Smooth muscle cell (in vitro differentiated cells): ENCODE measurements around the gene PLAC9. TPM values are rescaled to one million over a fixed set of nuclear protein-coding genes. Genes with fewer than 3 reads are reported as not detected.
"Not testable (repeated sequence)": the region's sequence is repeated elsewhere in the genome, so short reads cannot be mapped to it uniquely, and the experiment has no call there.

ENCODE experiments used
- DNase-seq: peaks from one replicate; lab custom pipeline; 2025; ENCODE audit not compliant: unreplicated experiment; lab: John Stamatoyannopoulos, UW
- H2AFZ ChIP-seq: fragments of 200-600 bp; sonication (generic); 2 replicates; pipeline ENCODE4 v1.6.0; 2016; ENCODE audit warnings: antibody characterized with exemption, low read depth, mild to moderate bottlenecking
- H3F3A ChIP-seq: fragments of 200-600 bp; sonication (generic); 2 replicates; pipeline ENCODE4 v1.6.0; 2017; ENCODE audit warnings: antibody characterized with exemption, low read depth
- H3K27ac ChIP-seq: fragments of 200-600 bp; sonication (generic); 2 replicates; pipeline ENCODE4 v1.5.1; 2016; ENCODE audit warnings: low read depth, mild to moderate bottlenecking
- H3K27me3 ChIP-seq: fragments of 200-600 bp; sonication (generic); 2 replicates; pipeline ENCODE4 v1.6.1; 2016; ENCODE audit warnings: low read depth, mild to moderate bottlenecking
- H3K36me3 ChIP-seq: fragments of 200-600 bp; sonication (generic); 2 replicates; pipeline ENCODE4 v1.5.1; 2016; ENCODE audit warnings: low read depth
- H3K4me1 ChIP-seq: fragments of 200-600 bp; sonication (generic); 2 replicates; pipeline ENCODE4 v1.5.1; 2016; ENCODE audit warnings: low read depth
- H3K4me2 ChIP-seq: fragments of 200-600 bp; sonication (generic); 2 replicates; pipeline ENCODE4 v1.6.0; 2016; ENCODE audit warnings: mild to moderate bottlenecking
- H3K4me3 ChIP-seq: fragments of 200-600 bp; sonication (generic); 2 replicates; pipeline ENCODE4 v1.5.1; 2016; ENCODE audit warnings: mild to moderate bottlenecking
- H3K79me2 ChIP-seq: fragments of 200-600 bp; sonication (generic); 2 replicates; pipeline ENCODE4 v1.6.0; 2016; ENCODE audit warnings: low read depth, mild to moderate bottlenecking
- H3K9ac ChIP-seq: fragments of 200-600 bp; sonication (generic); 2 replicates; pipeline ENCODE4 v1.6.0; 2016; ENCODE audit warnings: low read depth
- H3K9me3 ChIP-seq: fragments of 200-600 bp; sonication (generic); replicated peaks from 2 replicates; pipeline ENCODE4 v1.5.1; 2016; ENCODE audit warnings: low read depth
- H4K20me1 ChIP-seq: fragments of 200-600 bp; sonication (generic); 2 replicates; pipeline ENCODE4 v1.6.0; 2016; ENCODE audit warnings: low read depth
- WGBS: methylation state at CpG from one replicate; pipeline ENCODE4 v1.1.7; 2016; ENCODE audit warnings: low lambda C conversion rate; 5-methylcytosine and 5-hydroxymethylcytosine counted together
- polyA plus RNA-seq: library from polyadenylated mRNA; unstranded; fragments of >200 nt; fragmentation: Nextera tagmentation; extraction: Ambion mirVana; gene quantifications from 2 replicates; pipeline ENCODE4 v1.2.1, GENCODE V29; 2016
- total RNA-seq: library from RNA; depleted of rRNA; stranded (reverse); fragments of >200 nt; gene quantifications from 2 replicates; pipeline ENCODE4 v1.2.3, GENCODE V29; 2014
- TF ChIP-seq, protein P1 (sequence below): fragments of 200-600 bp; sonication (generic); IDR thresholded peaks from 2 replicates; pipeline ENCODE4 v1.5.1; 2017; ENCODE audit warnings: borderline replicate concordance, mild to moderate bottlenecking, antibody characterized with exemption; ENCODE audit not compliant: insufficient read depth, poor library complexity, severe bottlenecking

PLAC9 gene, protein sequence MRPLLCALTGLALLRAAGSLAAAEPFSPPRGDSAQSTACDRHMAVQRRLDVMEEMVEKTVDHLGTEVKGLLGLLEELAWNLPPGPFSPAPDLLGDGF
- total RNA-seq (1.5 TPM in 1 of 2 replicates, not detected in the other), polyA plus RNA-seq (14.6 and 23.7 TPM in 2 replicates)

DNA sequence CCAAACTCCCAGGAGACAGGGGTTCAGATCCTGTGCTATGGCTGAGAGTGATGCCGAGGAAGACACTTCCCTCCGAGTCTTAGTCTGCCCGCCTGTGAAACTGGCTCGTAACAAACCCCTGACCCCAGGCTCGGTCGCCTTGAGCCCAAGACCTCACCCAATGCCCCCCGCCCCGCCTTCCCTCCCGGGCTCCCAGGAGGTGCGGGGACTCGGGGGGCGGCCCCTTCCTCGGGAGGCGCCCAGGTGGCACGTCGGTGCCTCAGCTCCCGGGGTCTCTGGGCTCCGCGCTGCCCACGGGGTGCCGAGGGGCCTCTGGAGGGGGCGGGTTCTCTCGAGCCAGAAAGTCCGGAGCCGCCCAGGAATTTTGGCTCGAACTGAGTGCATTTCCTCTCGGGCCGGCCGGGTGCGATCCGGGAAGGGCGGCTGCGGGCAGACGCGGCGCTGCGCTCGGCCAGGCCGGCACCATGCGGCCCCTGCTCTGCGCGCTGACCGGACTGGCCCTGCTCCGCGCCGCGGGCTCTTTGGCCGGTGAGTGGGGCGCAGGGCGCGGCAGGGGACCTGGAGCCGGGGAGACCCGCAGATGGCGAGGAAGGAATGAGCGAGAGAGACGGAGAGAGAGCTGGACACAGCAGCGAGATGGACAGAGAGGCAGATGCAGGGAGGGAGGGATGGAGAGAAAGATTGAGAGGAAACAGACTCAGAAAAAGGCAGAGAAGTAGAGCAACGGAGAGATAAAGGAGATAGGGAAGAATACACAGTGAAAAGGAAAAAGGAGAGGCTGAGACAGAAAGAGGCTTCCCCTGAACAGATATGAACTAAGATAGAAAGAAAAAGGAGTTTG, at the start of gene PLAC9:
Gene PLAC9, plus strand, starts transcription at position 432 of the 841 bp plus-strand sequence. Its CDS starts 33 bp downstream, at position 465.
- Histone ChIP-seq H3K9ac (peak within 1 kb of the TSS; percentile 54), H3K9me3 (no peaks in the 10 kb centered on the region), H3K4me3 (peak within 1 kb of the TSS; percentile 64), H3K27ac (no peak within 1 kb of the TSS), H3K4me1 (no peaks in the 10 kb centered on the region), H3K27me3 (no peaks in the 10 kb centered on the region), H3K79me2 (no peaks in the 10 kb centered on the region), H3K4me2 (peak within 1 kb of the TSS; percentile 92), H4K20me1 (no peaks in the 10 kb centered on the region), H2AFZ (peak within 1 kb of the TSS; percentile 61), H3F3A (no peaks in the 10 kb centered on the region), H3K36me3 (no peaks in the 10 kb centered on the region)
- WGBS = 2% methylated on average over 56 of the region's 58 CpGs
- no peak for DNase-seq
- TF ChIP-seq, protein P1, sequence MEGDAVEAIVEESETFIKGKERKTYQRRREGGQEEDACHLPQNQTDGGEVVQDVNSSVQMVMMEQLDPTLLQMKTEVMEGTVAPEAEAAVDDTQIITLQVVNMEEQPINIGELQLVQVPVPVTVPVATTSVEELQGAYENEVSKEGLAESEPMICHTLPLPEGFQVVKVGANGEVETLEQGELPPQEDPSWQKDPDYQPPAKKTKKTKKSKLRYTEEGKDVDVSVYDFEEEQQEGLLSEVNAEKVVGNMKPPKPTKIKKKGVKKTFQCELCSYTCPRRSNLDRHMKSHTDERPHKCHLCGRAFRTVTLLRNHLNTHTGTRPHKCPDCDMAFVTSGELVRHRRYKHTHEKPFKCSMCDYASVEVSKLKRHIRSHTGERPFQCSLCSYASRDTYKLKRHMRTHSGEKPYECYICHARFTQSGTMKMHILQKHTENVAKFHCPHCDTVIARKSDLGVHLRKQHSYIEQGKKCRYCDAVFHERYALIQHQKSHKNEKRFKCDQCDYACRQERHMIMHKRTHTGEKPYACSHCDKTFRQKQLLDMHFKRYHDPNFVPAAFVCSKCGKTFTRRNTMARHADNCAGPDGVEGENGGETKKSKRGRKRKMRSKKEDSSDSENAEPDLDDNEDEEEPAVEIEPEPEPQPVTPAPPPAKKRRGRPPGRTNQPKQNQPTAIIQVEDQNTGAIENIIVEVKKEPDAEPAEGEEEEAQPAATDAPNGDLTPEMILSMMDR = no peak

DNA sequence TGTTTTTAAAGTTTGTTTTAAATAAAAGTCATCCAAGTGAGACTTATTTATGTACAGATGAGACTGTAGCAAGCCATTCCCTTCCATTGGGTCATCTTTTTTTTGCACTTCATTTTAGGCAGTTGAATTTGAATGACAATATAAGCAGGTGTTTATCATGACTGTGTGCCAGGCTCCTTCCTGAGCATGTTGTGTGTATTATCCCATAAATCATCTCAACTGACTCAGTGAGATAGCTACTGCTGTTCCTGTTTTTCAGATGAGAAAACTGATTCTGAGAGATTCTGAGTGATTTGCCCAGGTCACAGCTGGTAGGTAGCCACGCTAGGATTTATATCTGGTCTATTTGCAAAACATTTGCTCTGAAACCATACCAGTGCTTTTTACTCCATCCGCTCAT, 42.4 kb upstream of the PLAC9 start:
- Histone ChIP-seq H3K9me3 (no peaks in the 10 kb centered on the region), H3K4me2 (no peak overlapping the region), H3K4me1 (no peaks in the 10 kb centered on the region), H3K4me3 (no peak overlapping the region), H3K9ac (no peak overlapping the region), H2AFZ (no peak overlapping the region), H4K20me1 (no peaks in the 10 kb centered on the region), H3F3A (no peaks in the 10 kb centered on the region), H3K79me2 (no peaks in the 10 kb centered on the region), H3K36me3 (no peaks in the 10 kb centered on the region), H3K27me3 (no peaks in the 10 kb centered on the region), H3K27ac (no peak overlapping the region)
- TF ChIP-seq, protein P1 = no peak
- DNase-seq = no peak
- 91% methylated on average over 2 of the region's 2 CpGs for WGBS

DNA sequence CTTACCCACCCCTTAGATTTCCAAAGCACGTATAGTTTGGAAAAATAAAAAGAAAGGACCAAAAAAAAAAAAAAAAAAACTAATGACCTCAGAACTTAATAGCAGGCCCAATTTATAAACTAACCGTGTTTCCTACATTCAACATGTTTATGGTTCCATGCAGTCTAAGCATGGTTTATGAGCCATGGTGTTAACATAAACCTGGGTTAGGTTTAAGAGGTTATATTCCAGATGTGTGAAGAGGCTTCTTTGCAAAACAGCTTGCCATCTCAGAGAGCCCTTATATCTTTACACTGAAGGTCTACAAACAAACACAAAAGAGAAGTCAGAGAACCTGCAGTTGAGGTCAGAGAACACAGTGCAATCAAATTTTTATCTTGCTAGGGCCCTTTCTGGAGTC, 38.3 kb upstream of the PLAC9 start:
- Histone ChIP-seq H3K9me3 (no peaks in the 10 kb centered on the region), H3K36me3 (no peaks in the 10 kb centered on the region), H4K20me1 (no peaks in the 10 kb centered on the region), H3K27me3 (no peaks in the 10 kb centered on the region), H3K9ac (no peak overlapping the region), H3K4me2 (no peak overlapping the region), H3K27ac (no peak overlapping the region), H3K4me1 (no peaks in the 10 kb centered on the region), H3K79me2 (no peaks in the 10 kb centered on the region), H2AFZ (no peak overlapping the region), H3F3A (no peaks in the 10 kb centered on the region), H3K4me3 (no peak overlapping the region)
- DNase-seq = no peak
- WGBS = 89% methylated on average over 2 of the region's 2 CpGs
- TF ChIP-seq, protein P1 = no peak

DNA sequence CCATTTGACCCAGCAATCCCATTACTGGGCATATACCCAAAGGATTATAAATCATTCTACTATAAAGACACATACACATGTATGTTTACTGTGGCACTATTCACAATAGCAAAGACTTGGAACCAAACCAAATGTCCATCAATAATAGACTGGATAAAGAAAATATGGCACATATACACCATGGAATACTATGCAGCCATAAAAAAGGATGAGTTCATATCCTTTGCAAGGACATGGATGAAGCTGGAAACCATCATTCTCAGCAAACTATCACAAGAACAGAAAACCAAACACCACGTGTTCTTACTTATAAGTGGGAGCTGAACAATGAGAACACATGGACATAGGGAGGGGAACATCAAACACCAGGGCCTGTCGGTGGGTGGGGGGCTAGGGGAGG, 34.3 kb upstream of the PLAC9 start:
- H3K4me1 ChIP-seq, H4K20me1 ChIP-seq, H3K9ac ChIP-seq, H3K4me2 ChIP-seq, H3K9me3 ChIP-seq, H3K27ac ChIP-seq, DNase-seq, H3K36me3 ChIP-seq, H3K27me3 ChIP-seq, H3F3A ChIP-seq, H2AFZ ChIP-seq, H3K79me2 ChIP-seq, H3K4me3 ChIP-seq: not testable (repeated sequence)
- 83% methylated on average over 2 of the region's 2 CpGs for WGBS

DNA sequence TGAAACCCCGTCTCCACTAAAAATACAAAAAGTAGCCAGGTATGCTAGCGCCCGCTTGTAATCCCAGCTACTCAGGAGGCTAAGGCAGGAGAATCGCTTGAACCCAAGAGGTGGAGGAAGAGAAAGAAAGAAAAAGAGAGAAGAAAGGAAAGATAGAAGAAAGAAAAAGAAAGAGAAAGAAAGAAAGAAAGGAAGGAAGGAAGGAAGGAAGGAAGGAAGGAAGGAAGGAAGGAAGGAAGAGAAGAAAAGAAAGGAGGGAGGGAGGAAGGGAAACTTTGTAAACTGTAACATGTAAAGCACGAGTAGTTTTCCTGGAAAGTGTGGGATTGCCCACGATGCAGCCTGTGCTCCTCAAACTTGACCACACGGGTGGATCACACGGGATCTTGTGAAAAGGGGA, 33.2 kb upstream of the PLAC9 start:
- H4K20me1 ChIP-seq, H3K4me3 ChIP-seq, H3K27ac ChIP-seq, H3F3A ChIP-seq, H2AFZ ChIP-seq, H3K4me1 ChIP-seq, H3K79me2 ChIP-seq, DNase-seq, H3K4me2 ChIP-seq, H3K9me3 ChIP-seq, H3K9ac ChIP-seq, H3K27me3 ChIP-seq, H3K36me3 ChIP-seq: not testable (repeated sequence)
- WGBS = 91% methylated on average over 8 of the region's 8 CpGs
